Hematopoietic multipotent progenitor cell (in vitro differentiated cells): ENCODE measurements around the gene HSPA1A. TPM values are rescaled to one million over a fixed set of nuclear protein-coding genes. Genes with fewer than 3 reads are reported as not detected.
"Not testable (repeated sequence)": the region's sequence is repeated elsewhere in the genome, so short reads cannot be mapped to it uniquely, and the experiment has no call there.

ENCODE experiments used
- DNase-seq, 3 donors: peaks; one replicate each; pipeline ENCODE4 v3.0.0-alpha.2; 2011 to 2015; ENCODE audit warnings: low read depth in 2 of 3, low spot score in 2 of 3
- total RNA-seq: library from RNA; depleted of rRNA; stranded (reverse); fragments of >200 nt; gene quantifications from one replicate; pipeline ENCODE4 v1.2.3, GENCODE V29; 2012

The HSPA1A gene
- total RNA-seq, 1 donor: 358 TPM

- DNase-seq: peak; percentile 91 to 98 (median 96)
Measured at GRCh38 chr6:31806470-31807272, 8.7 kb upstream of the HSPA1A start, which contains the start of gene LSM2. Gene LSM2, minus strand, starts transcription at chr6:31806966. Its CDS starts 209 bp downstream, at chr6:31806757.

DNA sequence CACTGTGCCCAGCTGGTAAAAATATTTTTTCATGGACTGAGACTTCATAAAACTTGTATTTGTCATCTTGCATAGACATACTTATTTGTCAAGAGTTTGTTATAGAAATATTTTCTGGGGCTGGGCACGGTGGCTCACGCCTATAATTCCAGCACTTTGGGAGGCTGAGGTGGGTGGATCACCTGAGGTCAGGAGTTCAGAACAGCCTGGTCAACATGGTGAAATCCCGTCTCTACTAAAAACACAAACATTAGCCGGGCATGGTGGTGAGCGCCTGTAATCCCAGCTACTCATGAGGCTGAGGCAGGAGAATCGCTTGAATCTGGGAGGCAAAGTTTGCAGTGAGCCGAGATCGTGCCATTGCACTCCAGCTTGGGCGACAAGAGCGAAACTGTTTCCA is 6.7 kb upstream of the HSPA1A start:
- DNase-seq: not testable (repeated sequence)

GRCh38 chr6:31811645-31812044 is 3.7 kb upstream of the HSPA1A start:
- DNase-seq: no peak

- DNase-seq: no peak
Measured at GRCh38 chr6:31813465-31813849, 1.9 kb upstream of the HSPA1A start.

GRCh38 chr6:31814677-31815024 is 692 bp upstream of the HSPA1A start:
- DNase-seq: peak in 2 of 3 donors; percentile 82 to 85

DNA sequence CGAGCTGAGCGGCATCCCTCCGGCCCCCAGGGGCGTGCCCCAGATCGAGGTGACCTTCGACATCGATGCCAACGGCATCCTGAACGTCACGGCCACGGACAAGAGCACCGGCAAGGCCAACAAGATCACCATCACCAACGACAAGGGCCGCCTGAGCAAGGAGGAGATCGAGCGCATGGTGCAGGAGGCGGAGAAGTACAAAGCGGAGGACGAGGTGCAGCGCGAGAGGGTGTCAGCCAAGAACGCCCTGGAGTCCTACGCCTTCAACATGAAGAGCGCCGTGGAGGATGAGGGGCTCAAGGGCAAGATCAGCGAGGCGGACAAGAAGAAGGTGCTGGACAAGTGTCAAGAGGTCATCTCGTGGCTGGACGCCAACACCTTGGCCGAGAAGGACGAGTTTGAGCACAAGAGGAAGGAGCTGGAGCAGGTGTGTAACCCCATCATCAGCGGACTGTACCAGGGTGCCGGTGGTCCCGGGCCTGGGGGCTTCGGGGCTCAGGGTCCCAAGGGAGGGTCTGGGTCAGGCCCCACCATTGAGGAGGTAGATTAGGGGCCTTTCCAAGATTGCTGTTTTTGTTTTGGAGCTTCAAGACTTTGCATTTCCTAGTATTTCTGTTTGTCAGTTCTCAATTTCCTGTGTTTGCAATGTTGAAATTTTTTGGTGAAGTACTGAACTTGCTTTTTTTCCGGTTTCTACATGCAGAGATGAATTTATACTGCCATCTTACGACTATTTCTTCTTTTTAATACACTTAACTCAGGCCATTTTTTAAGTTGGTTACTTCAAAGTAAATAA is 2.0 kb downstream of the HSPA1A start:
- peak in 1 of 3 donors; percentile 42 for DNase-seq

GRCh38 chr6:31817929-31818511 is 2.7 kb downstream of the HSPA1A start:
- not testable (repeated sequence) for DNase-seq

DNA sequence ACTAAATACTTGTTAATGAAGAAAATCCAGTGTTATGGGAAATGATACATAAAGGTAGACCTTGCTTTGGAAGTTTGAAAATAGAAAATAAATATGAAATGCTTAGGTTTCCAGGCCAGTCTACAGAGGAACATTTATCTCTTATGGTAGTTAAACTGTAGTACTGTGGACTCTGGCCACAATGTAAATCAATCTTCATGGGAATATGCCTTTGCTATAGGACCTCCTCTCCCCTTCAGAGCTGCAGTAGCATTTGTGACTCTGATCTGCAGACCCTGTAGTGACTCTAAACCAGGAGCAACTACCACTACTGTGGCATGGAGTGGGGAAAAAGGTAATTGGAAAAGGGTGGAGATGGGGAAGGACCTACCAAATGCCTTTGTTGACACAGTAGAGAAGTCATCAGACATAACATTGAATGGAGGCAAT is 4.5 kb downstream of the HSPA1A start:
- DNase-seq: no peak

- not testable (repeated sequence) for DNase-seq
Measured at GRCh38 chr6:31820399-31820798, 5.1 kb downstream of the HSPA1A start.

GRCh38 chr6:31821301-31822035 is 6.1 kb downstream of the HSPA1A start:
- DNase-seq: peak in 1 of 3 donors; percentile 56

DNA sequence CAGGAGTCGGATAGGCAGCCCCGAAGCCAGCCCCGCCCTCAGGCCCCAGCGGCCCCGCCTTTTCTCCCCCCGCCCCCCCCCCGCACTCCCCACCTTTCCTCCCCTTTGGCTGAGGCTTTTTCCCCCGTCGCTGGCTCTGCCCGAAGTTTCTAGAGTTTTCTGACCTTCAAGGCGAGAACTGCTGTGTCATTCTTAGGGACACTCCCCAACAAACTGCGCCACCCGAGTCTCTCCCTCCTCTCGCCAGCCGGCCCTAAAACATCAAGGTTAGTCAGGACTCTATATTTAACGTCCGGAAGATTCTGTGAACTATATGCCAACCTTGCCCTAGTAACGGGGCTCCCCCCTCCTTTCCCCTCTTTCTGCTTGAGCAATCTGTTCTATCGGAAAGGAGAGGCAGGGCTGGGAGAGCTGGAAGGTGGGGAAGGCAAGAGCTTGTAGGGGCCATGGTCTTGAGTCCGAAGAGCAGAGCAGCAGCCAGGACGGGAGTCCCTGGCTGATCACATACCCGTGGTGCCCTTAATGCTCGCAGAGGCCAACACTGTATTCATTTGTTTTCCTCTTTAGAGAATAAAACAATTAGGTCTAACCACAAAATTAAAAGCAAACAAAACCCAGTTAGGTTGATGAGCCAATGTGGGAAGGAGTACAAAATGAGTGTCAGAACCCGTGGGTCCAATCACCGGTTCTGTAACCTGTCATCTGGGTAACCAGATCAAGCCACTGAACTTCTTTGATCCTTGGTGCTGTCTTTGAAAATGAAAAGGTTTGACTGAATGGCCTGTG is 6.9 kb downstream of the HSPA1A start:
- DNase-seq: peak; percentile 37 to 82 (median 80)

- DNase-seq: not testable (repeated sequence)
Measured at GRCh38 chr6:31823592-31824196, 8.4 kb downstream of the HSPA1A start.

- DNase-seq: no peak
Measured at GRCh38 chr6:31825553-31825952, 10.2 kb downstream of the HSPA1A start.

- DNase-seq: no peak
Measured at GRCh38 chr6:31826793-31827285, 11.5 kb downstream of the HSPA1A start.

DNA sequence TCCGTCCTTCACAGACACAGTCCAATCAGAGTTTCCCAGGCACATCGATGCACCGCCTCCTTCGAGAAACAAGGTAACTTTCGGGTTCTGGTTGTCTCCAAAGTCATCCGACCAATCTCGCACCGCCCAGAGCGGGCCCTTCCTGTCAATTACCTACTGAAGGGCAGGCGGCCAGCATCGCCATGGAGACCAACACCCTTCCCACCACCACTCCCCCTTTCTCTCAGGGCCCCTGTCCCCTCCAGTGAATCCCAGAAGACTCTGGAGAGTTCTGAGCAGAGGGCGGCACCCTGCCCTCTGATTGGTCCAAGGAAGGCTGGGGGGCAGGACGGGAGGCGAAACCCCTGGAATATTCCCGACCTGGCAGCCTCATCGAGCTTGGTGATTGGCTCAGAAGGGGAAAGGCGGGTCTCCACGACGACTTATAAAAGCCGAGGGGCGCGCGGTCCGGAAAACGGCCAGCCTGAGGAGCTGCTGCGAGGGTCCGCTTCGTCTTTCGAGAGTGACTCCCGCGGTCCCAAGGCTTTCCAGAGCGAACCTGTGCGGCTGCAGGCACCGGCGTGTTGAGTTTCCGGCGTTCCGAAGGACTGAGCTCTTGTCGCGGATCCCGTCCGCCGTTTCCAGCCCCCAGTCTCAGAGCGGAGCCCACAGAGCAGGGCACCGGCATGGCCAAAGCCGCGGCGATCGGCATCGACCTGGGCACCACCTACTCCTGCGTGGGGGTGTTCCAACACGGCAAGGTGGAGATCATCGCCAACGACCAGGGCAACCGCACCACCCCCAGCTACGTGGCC is 12.1 kb downstream of the HSPA1A start, which contains the start of gene HSPA1B:
Gene HSPA1B (plus strand): TSS at position 453 of the 794 bp plus-strand sequence. CDS start 213 bp downstream, at position 666.
- peak; percentile 66 to 100 (median 99) for DNase-seq

- peak in 1 of 3 donors; percentile 77 for DNase-seq
Measured at GRCh38 chr6:31829633-31830283, 14.4 kb downstream of the HSPA1A start.

DNA sequence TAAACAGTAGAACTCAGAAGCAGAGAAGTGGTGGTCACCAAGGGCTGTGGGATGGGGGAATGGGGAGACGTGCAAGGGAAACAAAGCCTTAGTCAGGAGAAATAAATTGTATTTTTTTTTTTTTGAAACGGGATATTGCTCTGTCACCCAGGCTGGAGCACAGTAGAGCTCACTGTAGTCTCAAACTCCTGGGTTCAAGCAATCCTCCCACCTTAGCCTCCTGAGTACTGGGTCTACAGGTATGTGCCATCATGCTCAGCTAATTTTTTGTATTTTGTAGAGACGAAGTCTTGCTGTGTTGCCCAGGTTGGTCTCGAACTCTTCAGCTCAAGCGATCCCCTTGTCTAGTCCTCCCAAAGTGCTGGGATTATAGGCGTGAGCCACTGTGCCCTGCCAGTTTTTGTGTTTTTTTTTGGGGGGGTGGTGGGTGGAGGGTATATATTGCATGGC is 15.6 kb downstream of the HSPA1A start:
- DNase-seq: no peak
